HG03064 (cell line): ENCODE measurements around the gene KCNH8.
A peak's percentile ranks its signal among the peaks of the same experiment; 100 is the strongest.

Source experiments
- ATAC-seq: cut with Tn5 transposase; IDR thresholded peaks from one replicate; pipeline ENCODE4 v1.9.1; 2021; ENCODE audit warnings: low read depth; ENCODE audit not compliant: unreplicated experiment

Gene KCNH8

GRCh38 chr3:19457449-19457848 is 309.1 kb downstream of the KCNH8 start:
- ATAC-seq, result no peak

- ATAC-seq, result no peak
These were observed 319.5 kb downstream of the KCNH8 start for GRCh38 chr3:19467761-19468160.

GRCh38 chr3:19471138-19471537 is 322.8 kb downstream of the KCNH8 start:
- no peak for ATAC-seq

- ATAC-seq, result no peak
These were observed 325.8 kb downstream of the KCNH8 start for GRCh38 chr3:19473971-19474580.

GRCh38 chr3:19476281-19476680 is 328.0 kb downstream of the KCNH8 start:
- ATAC-seq, result no peak

GRCh38 chr3:19485267-19485666 is 337.0 kb downstream of the KCNH8 start:
- ATAC-seq, result no peak

- no peak for ATAC-seq
These were observed 339.1 kb downstream of the KCNH8 start for GRCh38 chr3:19487386-19487785.

GRCh38 chr3:19488939-19489338 is 340.6 kb downstream of the KCNH8 start:
- ATAC-seq, result no peak

- no peak for ATAC-seq
These were observed 341.6 kb downstream of the KCNH8 start for GRCh38 chr3:19489936-19490335.

- ATAC-seq, result no peak
These were observed 357.9 kb downstream of the KCNH8 start for GRCh38 chr3:19506171-19506570.

- no peak for ATAC-seq
These were observed 374.0 kb downstream of the KCNH8 start for GRCh38 chr3:19522305-19522704.

- ATAC-seq, result no peak
These were observed 377.8 kb downstream of the KCNH8 start for GRCh38 chr3:19526071-19526470.

- ATAC-seq, result no peak
These were observed 379.4 kb downstream of the KCNH8 start for GRCh38 chr3:19527746-19528145.

GRCh38 chr3:19531426-19531825 is 383.1 kb downstream of the KCNH8 start:
- ATAC-seq, result no peak

GRCh38 chr3:19539518-19540392 is 391.4 kb downstream of the KCNH8 start:
- ATAC-seq, result peak; percentile 73

GRCh38 chr3:19540464-19540863 is 392.2 kb downstream of the KCNH8 start:
- ATAC-seq, result peak; percentile 32

- no peak for ATAC-seq
These were observed 393.0 kb downstream of the KCNH8 start for GRCh38 chr3:19541284-19541683.

GRCh38 chr3:19543212-19543841 is 395.0 kb downstream of the KCNH8 start:
- ATAC-seq, result peak; percentile 40

GRCh38 chr3:19547665-19548464 is 399.6 kb downstream of the KCNH8 start:
- no peak for ATAC-seq

GRCh38 chr3:19559724-19560442 is 411.6 kb downstream of the KCNH8 start:
- peak; percentile 98 for ATAC-seq
